GM23248 (cell line): ENCODE results near the gene CSNK1G1.

Source experiments
- EZH2 ChIP-seq: fragments of 200-600 bp; sonication (generic); IDR thresholded peaks from 2 replicates; pipeline ENCODE4 v1.6.1; 2018; ENCODE audit warnings: antibody characterized with exemption, mild to moderate bottlenecking; ENCODE audit not compliant: insufficient read depth, poor library complexity, severe bottlenecking
- EZH2phosphoT487 ChIP-seq: fragments of 200-600 bp; sonication (generic); IDR thresholded peaks from 2 replicates; pipeline ENCODE4 v1.6.1; 2018; ENCODE audit warnings: antibody characterized with exemption, moderate library complexity, mild to moderate bottlenecking, low read depth; ENCODE audit not compliant: insufficient read depth

DNA sequence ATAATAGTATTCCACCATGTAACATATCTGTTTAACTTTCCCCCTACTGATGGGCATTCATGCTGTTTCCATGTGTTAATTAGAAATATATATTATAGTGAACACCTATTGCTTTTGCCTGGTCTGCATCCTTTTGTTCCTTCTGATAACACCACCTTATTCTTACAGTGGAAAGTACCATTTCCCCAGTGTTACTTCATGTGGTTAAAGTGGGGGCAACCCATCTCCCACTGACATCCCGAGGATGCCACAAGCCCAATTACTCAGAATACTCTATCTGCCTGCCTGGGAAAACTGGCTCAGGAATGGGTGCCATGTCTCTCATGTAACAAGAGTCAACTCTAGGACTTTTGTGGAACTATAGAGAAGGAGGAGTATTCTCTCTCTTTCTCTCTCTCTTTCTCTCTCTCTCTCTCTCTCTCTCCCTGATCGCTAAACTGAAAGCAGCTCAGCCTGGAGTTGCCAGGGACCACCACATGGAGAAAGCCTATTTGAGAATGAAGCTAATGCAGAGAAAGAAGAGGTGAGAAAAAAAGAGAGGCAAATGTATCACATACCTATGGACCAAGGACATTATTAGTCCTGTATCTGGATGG, 126.7 kb downstream of the CSNK1G1 start:
- TF ChIP-seq EZH2phosphoT487: no peak
- no peak for TF ChIP-seq EZH2
